HG02759 (cell line): ENCODE data around the gene LASP1.
"Not testable (repeated sequence)": the region's sequence is repeated elsewhere in the genome, so short reads cannot be mapped to it uniquely, and the experiment has no call there.

Experiments
- ATAC-seq: cut with Tn5 transposase; IDR thresholded peaks from one replicate; pipeline ENCODE4 v1.9.1; 2021; ENCODE audit warnings: mild to moderate bottlenecking, moderate library complexity; ENCODE audit not compliant: unreplicated experiment

The LASP1 gene

GRCh38 chr17:38906460-38907228 is 36.8 kb downstream of the LASP1 start:
- no peak for ATAC-seq

GRCh38 chr17:38907930-38908675 is 38.2 kb downstream of the LASP1 start:
- ATAC-seq = no peak

GRCh38 chr17:38908676-38909181 is 38.9 kb downstream of the LASP1 start:
- no peak for ATAC-seq

DNA sequence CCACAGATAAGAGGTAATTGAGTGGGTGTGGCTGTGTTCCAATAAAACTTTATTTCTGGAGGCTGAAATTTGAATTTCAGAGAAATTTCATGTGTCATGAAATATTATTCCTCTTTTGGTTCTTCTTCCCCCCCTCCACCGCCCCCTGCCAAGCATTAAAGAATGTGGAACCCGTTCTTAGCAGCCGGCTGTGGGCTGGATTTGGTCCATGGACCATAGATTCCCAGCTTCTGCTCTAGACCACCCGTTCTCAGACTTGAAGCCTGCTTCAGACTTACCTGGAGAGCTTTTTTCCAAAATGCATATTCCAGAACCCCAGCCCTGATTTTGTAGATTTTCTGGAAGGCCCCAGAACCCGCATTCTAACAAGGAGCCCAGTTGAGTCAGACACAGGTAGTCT is 40.5 kb downstream of the LASP1 start:
- no peak for ATAC-seq

DNA sequence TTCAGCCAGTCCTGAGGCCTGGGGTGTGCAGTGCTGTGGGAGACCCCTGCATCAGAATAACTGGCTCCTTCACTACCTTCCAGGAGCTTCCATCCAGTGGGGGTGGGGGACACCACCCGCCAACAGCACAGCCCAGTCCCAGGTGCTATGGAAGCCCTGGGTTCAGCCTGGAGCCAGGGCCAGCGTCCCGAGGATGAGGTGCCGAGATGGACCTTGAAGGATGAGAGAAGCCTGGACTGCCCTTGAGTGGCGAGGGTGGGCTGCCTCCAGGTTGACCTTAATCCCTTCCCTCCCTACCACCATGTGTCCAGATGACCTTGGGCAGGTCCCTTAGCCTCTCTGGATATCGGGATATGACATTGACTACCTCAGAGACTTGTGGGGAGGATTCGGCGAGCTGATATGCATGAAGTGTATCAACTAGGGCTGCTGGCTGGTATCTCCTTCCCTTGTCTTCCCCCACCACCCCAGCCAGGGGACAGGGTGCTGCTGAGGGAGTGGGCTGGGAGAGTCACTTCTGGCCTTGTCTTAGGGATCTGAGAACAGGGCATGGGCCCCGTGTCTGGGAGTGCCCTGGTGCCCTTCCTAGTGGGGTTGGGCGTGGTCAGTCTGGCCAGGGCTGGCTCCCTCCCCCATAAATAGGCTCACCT is 41.3 kb downstream of the LASP1 start:
- no peak for ATAC-seq

DNA sequence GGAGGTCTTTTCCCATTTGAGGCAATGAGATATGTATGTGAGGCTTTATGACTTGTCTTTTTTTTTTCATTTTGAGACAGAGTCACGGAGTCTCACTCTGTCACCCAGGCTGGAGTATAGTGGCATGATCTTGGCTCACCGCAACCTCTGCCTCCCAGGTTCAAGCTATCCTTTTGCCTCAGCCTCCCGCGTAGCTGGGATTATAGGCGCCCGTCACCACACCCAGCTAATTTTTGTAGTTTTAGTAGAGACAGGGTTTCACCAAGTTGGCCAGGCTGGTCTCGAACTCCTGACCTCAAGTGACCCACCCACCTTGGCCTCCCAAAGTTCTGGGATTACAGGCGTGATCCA is 41.8 kb downstream of the LASP1 start:
- ATAC-seq = not testable (repeated sequence)

DNA sequence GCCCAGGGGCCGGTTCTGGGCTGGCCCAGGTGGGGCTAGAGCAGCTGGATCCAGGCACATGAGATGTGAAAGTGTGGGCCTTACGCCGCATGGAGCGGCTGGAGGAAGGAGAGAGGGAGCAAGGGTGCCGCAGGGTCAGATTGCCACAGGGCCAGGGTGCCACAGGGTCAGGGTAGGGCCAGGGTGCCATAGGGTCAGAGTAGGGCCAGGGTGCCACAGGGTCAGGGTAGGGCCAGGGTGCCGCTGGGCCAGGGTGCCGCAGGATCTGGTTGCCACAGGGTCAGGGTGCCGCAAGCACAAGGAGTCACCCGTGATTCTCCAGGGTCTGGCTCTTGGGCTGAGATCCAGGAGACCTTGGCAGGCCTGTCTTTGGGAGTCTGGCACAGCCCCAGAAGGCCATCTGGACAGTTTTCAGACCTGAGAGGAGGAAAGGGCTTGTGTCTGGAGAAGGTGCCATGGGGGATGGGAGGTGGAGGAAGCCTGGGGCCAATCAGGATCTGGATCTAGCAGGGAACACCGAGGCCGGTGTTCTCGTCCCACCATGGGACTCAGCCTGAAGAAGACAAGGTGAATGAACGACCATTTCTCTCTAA is 42.5 kb downstream of the LASP1 start:
- no peak for ATAC-seq

- ATAC-seq = no peak
Observed at GRCh38 chr17:38914741-38915638, 45.1 kb downstream of the LASP1 start.

- ATAC-seq = no peak
Observed at GRCh38 chr17:38915639-38915995, 45.8 kb downstream of the LASP1 start.

- no peak for ATAC-seq
Observed at GRCh38 chr17:38916771-38917170, 46.9 kb downstream of the LASP1 start.

DNA sequence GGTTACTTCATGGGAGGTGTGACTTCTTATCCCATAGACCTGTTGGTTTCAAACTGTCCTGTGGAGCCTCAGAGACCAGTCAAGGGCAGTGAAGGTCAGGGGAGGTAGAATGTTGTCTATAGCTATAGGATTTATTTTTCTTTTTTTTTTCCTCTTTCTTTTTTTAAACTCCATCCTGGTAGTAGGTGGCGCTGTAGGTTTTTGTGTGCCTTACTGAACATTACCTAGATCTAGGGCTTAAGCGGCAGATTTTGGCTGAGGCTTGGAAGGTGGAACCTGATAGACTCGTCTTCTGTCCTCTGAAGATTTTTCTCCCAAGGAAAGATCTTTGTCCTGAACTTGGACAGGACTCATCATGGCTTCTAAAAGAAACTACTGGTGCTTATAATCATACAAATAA is 47.4 kb downstream of the LASP1 start:
- no peak for ATAC-seq

GRCh38 chr17:38918129-38918913 is 48.5 kb downstream of the LASP1 start:
- ATAC-seq = no peak

GRCh38 chr17:38918916-38919315 is 49.1 kb downstream of the LASP1 start:
- ATAC-seq = no peak

DNA sequence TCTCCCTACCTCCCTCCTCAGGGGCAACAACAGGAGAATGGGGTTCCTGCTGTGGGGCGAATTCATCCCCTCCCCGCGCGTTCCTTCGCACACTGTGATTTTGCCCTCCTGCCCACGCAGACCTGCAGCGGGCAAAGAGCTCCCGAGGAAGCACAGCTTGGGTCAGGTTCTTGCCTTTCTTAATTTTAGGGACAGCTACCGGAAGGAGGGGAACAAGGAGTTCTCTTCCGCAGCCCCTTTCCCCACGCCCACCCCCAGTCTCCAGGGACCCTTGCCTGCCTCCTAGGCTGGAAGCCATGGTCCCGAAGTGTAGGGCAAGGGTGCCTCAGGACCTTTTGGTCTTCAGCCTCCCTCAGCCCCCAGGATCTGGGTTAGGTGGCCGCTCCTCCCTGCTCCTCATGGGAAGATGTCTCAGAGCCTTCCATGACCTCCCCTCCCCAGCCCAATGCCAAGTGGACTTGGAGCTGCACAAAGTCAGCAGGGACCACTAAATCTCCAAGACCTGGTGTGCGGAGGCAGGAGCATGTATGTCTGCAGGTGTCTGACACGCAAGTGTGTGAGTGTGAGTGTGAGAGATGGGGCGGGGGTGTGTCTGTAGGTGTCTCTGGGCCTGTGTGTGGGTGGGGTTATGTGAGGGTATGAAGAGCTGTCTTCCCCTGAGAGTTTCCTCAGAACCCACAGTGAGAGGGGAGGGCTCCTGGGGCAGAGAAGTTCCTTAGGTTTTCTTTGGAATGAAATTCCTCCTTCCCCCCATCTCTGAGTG is 49.6 kb downstream of the LASP1 start:
- ATAC-seq = no peak

GRCh38 chr17:38920374-38921291 is 50.8 kb downstream of the LASP1 start:
- ATAC-seq = no peak

GRCh38 chr17:38921756-38922411 is 52.0 kb downstream of the LASP1 start:
- no peak for ATAC-seq

GRCh38 chr17:38922538-38923297 is 52.9 kb downstream of the LASP1 start:
- ATAC-seq = no peak
